SK-N-SH (cell line): ENCODE measurements around the gene ADAMTS6. TPM values are rescaled to one million over a fixed set of nuclear protein-coding genes. Genes with fewer than 3 reads are reported as not detected.

ENCODE experiments used
- CTCF ChIA-PET: fragments of 300-600, 350-600 bp; formaldehyde crosslinking; extraction: SDS; loops from one replicate; lab custom pipeline; 2021; lab: Yijun Ruan, JAX
- POLR2A ChIA-PET: fragments of 350-600 bp; sonication (Branson Sonifier 250); formaldehyde crosslinking; extraction: SDS; loops from one replicate; lab custom pipeline; 2020; ENCODE audit warnings: antibody characterized with exemption, inconsistent platforms; lab: Yijun Ruan, JAX
- DNase-seq: peaks from one replicate; pipeline ENCODE4 v3.0.0; 2012
- H2AFZ ChIP-seq: fragments of 200-600 bp; sonication (generic); 2 replicates; pipeline ENCODE4 v1.8.1; 2016; ENCODE audit warnings: antibody characterized with exemption, mild to moderate bottlenecking, low read depth
- H3F3A ChIP-seq: fragments of 200-600 bp; sonication (generic); replicated peaks from 2 replicates; pipeline ENCODE3; 2016; ENCODE audit warnings: antibody characterized with exemption, mild to moderate bottlenecking; ENCODE audit not compliant: insufficient read depth
- H3K27ac ChIP-seq, 2 experiments: fragments of 200-500 bp in 1 of 2; fragments of 200-600 bp in 1 of 2; sonication (Bioruptor generic) in 1 of 2; sonication (generic), shearing (Covaris generic) in 1 of 2; 2 replicates each; pipeline versions ENCODE4 v1.5.1 to v1.6.1; 2014 to 2016; ENCODE audit warnings: low read depth in 2 of 2, inconsistent platforms in 1 of 2, low read length in 1 of 2, mild to moderate bottlenecking in 1 of 2, mixed read lengths in 1 of 2
- H3K27me3 ChIP-seq: fragments of 200-600 bp; sonication (generic), shearing (Covaris generic); 2 replicates; pipeline ENCODE4 v1.6.1; 2016; ENCODE audit warnings: mixed run types; ENCODE audit not compliant: insufficient read depth
- H3K36me3 ChIP-seq, 2 experiments: fragments of 200-500 bp in 1 of 2; fragments of 200-600 bp in 1 of 2; sonication (Bioruptor generic) in 1 of 2; sonication (generic) in 1 of 2; replicated peaks in 1 of 2; 2 replicates each; pipeline versions ENCODE3 to v1.5.1; 2014 to 2016; ENCODE audit warnings: low read length in 1 of 2, mild to moderate bottlenecking in 1 of 2; ENCODE audit not compliant: insufficient read depth in 2 of 2, control insufficient read depth in 1 of 2
- H3K4me1 ChIP-seq, 2 experiments: fragments of 200-500 bp in 1 of 2; fragments of 200-600 bp in 1 of 2; sonication (Bioruptor generic) in 1 of 2; sonication (generic), shearing (Covaris generic) in 1 of 2; 2 replicates each; pipeline versions ENCODE4 v1.5.1 to v1.6.1; 2014 to 2016; ENCODE audit warnings: low read depth in 1 of 2, low read length in 1 of 2, mixed run types in 1 of 2; ENCODE audit not compliant: insufficient read depth in 2 of 2, control insufficient read depth in 1 of 2
- H3K4me2 ChIP-seq: fragments of 200-600 bp; sonication (generic), shearing (Covaris generic); 2 replicates; pipeline ENCODE4 v1.6.1; 2017; ENCODE audit warnings: mixed run types
- H3K4me3 ChIP-seq, 2 experiments: fragments of 200-500 bp in 1 of 2; fragments of 200-600 bp in 1 of 2; sonication (Bioruptor generic) in 1 of 2; sonication (generic), shearing (Covaris generic) in 1 of 2; 2 replicates each; pipeline versions ENCODE4 v1.5.1 to v1.8.1; 2014 to 2016; ENCODE audit warnings: low read depth in 2 of 2, inconsistent platforms in 1 of 2, low read length in 1 of 2, mild to moderate bottlenecking in 1 of 2, mixed read lengths in 1 of 2, moderate library complexity in 1 of 2
- H3K79me2 ChIP-seq: fragments of 200-600 bp; sonication (generic); 2 replicates; pipeline ENCODE4 v1.8.1; 2017; ENCODE audit warnings: mild to moderate bottlenecking; ENCODE audit not compliant: insufficient read depth
- H3K9ac ChIP-seq: fragments of 200-600 bp; sonication (generic); 2 replicates; pipeline ENCODE4 v1.6.1; 2017; ENCODE audit warnings: mixed run types
- H3K9me2 ChIP-seq: fragments of 200-600 bp; sonication (generic); 2 replicates; pipeline ENCODE4 v1.6.1; 2017; ENCODE audit warnings: mixed run types
- H3K9me3 ChIP-seq: fragments of 200-600 bp; sonication (generic); 2 replicates; pipeline ENCODE4 v1.6.1; 2017; ENCODE audit warnings: mixed run types, mild to moderate bottlenecking, moderate library complexity
- H4K20me1 ChIP-seq: fragments of 200-600 bp; sonication (generic); 2 replicates; pipeline ENCODE4 v1.6.1; 2017; ENCODE audit warnings: mild to moderate bottlenecking, mixed run types; ENCODE audit not compliant: insufficient read depth
- EP300 ChIP-seq, 2 experiments: IDR thresholded peaks; 2 replicates each; pipeline versions ENCODE4 v1.4.0 to v1.6.1; 2012; ENCODE audit warnings: borderline replicate concordance in 1 of 2, low read depth in 1 of 2, low read length in 1 of 2
- EZH2phosphoT487 ChIP-seq: fragments of 200-600 bp; sonication (generic); IDR thresholded peaks from 2 replicates; pipeline ENCODE4 v1.6.1; 2017; ENCODE audit warnings: low read depth, mixed run types, mild to moderate bottlenecking, antibody characterized with exemption, moderate library complexity, borderline replicate concordance
- FOSL2 ChIP-seq: IDR thresholded peaks from 2 replicates; pipeline ENCODE4 v1.4.0; 2012; ENCODE audit warnings: low read depth, mild to moderate bottlenecking, moderate library complexity, borderline replicate concordance
- FOXJ3 ChIP-seq: sonication (generic); formaldehyde crosslinking; IDR thresholded peaks from 2 replicates; pipeline ENCODE4 v1.5.1; 2020; ENCODE audit warnings: mild to moderate bottlenecking, missing genetic modification reagents
- FOXM1 ChIP-seq: IDR thresholded peaks from 2 replicates; pipeline ENCODE4 v1.4.0; 2012; ENCODE audit warnings: low read depth, mild to moderate bottlenecking
- GABPA ChIP-seq: IDR thresholded peaks from 2 replicates; pipeline ENCODE4 v1.4.0; 2012; ENCODE audit warnings: low read depth, mild to moderate bottlenecking
- MEF2A ChIP-seq: IDR thresholded peaks from 2 replicates; pipeline ENCODE4 v1.4.0; 2012; ENCODE audit warnings: low read depth, borderline replicate concordance
- MXI1 ChIP-seq: IDR thresholded peaks from 2 replicates; pipeline ENCODE4 v1.6.1; 2012; ENCODE audit warnings: mild to moderate bottlenecking, low read depth, low read length, improper control_type of control experiment
- NRF1 ChIP-seq: IDR thresholded peaks from 2 replicates; pipeline ENCODE4 v1.6.1; 2012; ENCODE audit warnings: low read depth, mild to moderate bottlenecking, low read length
- POLR2AphosphoS5 ChIP-seq: IDR thresholded peaks from 2 replicates; pipeline ENCODE4 v1.6.1; 2012; ENCODE audit warnings: low read depth, low read length
- RCOR1 ChIP-seq: fragments of 150-350 bp; IDR thresholded peaks from 2 replicates; pipeline ENCODE4 v1.6.1; 2017; ENCODE audit warnings: antibody characterized with exemption, low read length
- TEAD4 ChIP-seq: IDR thresholded peaks from 2 replicates; pipeline ENCODE4 v1.4.0; 2012; ENCODE audit warnings: mild to moderate bottlenecking, borderline replicate concordance; ENCODE audit not compliant: insufficient read depth
- YY1 ChIP-seq: IDR thresholded peaks from 2 replicates; pipeline ENCODE4 v1.4.0; 2012; ENCODE audit warnings: low read depth, mild to moderate bottlenecking
- WGBS: methylation state at CpG from one replicate; pipeline ENCODE4 v1.1.6; 2017; ENCODE audit warnings: low lambda C conversion rate; 5-methylcytosine and 5-hydroxymethylcytosine counted together
- polyA plus RNA-seq, 3 experiments: library from polyadenylated mRNA; depleted of rRNA; stranded (reverse); fragments of >200 nt; gene quantifications; 2 replicates each; pipeline ENCODE4 v1.2.3, GENCODE V29; 2012
- TF ChIP-seq, protein P1 (sequence below): fragments of 200-600 bp; sonication (generic); IDR thresholded peaks from 2 replicates; pipeline ENCODE4 v1.6.1; 2017; ENCODE audit warnings: antibody characterized with exemption, mild to moderate bottlenecking, moderate library complexity
- TF ChIP-seq, protein P2 (sequence below): IDR thresholded peaks from 2 replicates; pipeline ENCODE4 v1.4.0; 2012; ENCODE audit warnings: low read depth
- TF ChIP-seq, protein P3 (sequence below): IDR thresholded peaks from 2 replicates; pipeline ENCODE4 v1.6.1; 2012; ENCODE audit warnings: mild to moderate bottlenecking, low read depth, low read length, moderate library complexity

The ADAMTS6 gene
- polyA plus RNA-seq, 1 of the 3 experiments (the other 2 are of a cell fraction), result 15.0 TPM

DNA sequence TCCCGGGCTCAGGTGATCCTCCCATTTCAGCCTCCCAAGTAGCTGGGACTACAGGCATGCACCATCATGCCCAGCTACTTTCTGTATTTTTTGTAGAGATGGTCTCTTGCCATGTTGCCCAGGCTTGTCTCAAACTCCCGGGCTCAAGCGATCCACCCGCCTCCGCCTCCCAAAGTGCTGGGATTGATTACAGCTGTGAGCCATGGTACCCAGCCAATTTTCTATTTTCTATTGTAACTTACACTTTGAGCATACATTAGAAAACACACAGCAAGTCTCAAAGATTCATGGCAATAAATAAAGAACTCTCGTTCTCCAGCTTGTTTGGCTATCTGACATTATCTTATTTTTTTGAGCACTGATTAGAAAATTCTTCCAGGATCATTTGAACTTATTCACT lies 228.7 kb downstream of the ADAMTS6 start:
- no peak for DNase-seq
- WGBS, result 85% methylated on average over 6 of the region's 6 CpGs

More for the DNA sequence above, 228.7 kb downstream of the ADAMTS6 start:
- Histone ChIP-seq H3K4me1 (no peaks in the 10 kb centered on the region), H3K9ac (no peak overlapping the region), H3K9me3 (no peaks in the 10 kb centered on the region)
- CTCF ChIA-PET, result no interaction called here
- no peak for TF ChIP-seq EZH2phosphoT487
- no peak for TF ChIP-seq TEAD4
- TF ChIP-seq RCOR1, result no peak
- TF ChIP-seq POLR2AphosphoS5, result no peak
- no peak for TF ChIP-seq MXI1
- no peak for TF ChIP-seq FOXM1
- no peak for TF ChIP-seq FOXJ3 (CRISPR knock-in tag)
- no peak for TF ChIP-seq EP300 (IDR thresholded peaks at IDR 0.05; ENCODE audit: borderline replicate concordance in 1 of 2, low read depth in 1 of 2, low read length in 1 of 2)
- TF ChIP-seq, protein P1, sequence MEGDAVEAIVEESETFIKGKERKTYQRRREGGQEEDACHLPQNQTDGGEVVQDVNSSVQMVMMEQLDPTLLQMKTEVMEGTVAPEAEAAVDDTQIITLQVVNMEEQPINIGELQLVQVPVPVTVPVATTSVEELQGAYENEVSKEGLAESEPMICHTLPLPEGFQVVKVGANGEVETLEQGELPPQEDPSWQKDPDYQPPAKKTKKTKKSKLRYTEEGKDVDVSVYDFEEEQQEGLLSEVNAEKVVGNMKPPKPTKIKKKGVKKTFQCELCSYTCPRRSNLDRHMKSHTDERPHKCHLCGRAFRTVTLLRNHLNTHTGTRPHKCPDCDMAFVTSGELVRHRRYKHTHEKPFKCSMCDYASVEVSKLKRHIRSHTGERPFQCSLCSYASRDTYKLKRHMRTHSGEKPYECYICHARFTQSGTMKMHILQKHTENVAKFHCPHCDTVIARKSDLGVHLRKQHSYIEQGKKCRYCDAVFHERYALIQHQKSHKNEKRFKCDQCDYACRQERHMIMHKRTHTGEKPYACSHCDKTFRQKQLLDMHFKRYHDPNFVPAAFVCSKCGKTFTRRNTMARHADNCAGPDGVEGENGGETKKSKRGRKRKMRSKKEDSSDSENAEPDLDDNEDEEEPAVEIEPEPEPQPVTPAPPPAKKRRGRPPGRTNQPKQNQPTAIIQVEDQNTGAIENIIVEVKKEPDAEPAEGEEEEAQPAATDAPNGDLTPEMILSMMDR, result no peak
- TF ChIP-seq MEF2A, result no peak
- no peak for TF ChIP-seq GABPA
- no peak for TF ChIP-seq YY1
- TF ChIP-seq, protein P2, sequence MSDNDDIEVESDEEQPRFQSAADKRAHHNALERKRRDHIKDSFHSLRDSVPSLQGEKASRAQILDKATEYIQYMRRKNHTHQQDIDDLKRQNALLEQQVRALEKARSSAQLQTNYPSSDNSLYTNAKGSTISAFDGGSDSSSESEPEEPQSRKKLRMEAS, result no peak
- TF ChIP-seq NRF1, result no peak
- TF ChIP-seq, protein P3, sequence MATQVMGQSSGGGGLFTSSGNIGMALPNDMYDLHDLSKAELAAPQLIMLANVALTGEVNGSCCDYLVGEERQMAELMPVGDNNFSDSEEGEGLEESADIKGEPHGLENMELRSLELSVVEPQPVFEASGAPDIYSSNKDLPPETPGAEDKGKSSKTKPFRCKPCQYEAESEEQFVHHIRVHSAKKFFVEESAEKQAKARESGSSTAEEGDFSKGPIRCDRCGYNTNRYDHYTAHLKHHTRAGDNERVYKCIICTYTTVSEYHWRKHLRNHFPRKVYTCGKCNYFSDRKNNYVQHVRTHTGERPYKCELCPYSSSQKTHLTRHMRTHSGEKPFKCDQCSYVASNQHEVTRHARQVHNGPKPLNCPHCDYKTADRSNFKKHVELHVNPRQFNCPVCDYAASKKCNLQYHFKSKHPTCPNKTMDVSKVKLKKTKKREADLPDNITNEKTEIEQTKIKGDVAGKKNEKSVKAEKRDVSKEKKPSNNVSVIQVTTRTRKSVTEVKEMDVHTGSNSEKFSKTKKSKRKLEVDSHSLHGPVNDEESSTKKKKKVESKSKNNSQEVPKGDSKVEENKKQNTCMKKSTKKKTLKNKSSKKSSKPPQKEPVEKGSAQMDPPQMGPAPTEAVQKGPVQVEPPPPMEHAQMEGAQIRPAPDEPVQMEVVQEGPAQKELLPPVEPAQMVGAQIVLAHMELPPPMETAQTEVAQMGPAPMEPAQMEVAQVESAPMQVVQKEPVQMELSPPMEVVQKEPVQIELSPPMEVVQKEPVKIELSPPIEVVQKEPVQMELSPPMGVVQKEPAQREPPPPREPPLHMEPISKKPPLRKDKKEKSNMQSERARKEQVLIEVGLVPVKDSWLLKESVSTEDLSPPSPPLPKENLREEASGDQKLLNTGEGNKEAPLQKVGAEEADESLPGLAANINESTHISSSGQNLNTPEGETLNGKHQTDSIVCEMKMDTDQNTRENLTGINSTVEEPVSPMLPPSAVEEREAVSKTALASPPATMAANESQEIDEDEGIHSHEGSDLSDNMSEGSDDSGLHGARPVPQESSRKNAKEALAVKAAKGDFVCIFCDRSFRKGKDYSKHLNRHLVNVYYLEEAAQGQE, result no peak
- no peak for TF ChIP-seq FOSL2
- TF ChIP-seq, all 33 proteins: peak for 0
- H3K9me2 ChIP-seq, result no peaks in the 10 kb centered on the region
- no peak overlapping the region for H3K4me3 ChIP-seq
- H3K27ac ChIP-seq, result no peak overlapping the region
- no peak overlapping the region for H3K4me2 ChIP-seq
- peaks cover 15% of the 10 kb centered on the region for H3F3A ChIP-seq
- H2AFZ ChIP-seq, result no peak overlapping the region
- H3K79me2 ChIP-seq, result no peaks in the 10 kb centered on the region
- no peaks in the 10 kb centered on the region for H3K27me3 ChIP-seq
- H3K36me3 ChIP-seq, result peaks cover 0 to 50% of the 10 kb centered on the region in 2 experiments
- POLR2A ChIA-PET, result no interaction called here
- no peaks in the 10 kb centered on the region for H4K20me1 ChIP-seq
